Dedifferentiated amniotic fluid mesenchymal stem cell (primary cell): ENCODE data around the gene UGDH.

ENCODE experiments used
- DNase-seq: peaks from one replicate; pipeline ENCODE4 v3.0.0-alpha.2; 2016; ENCODE audit errors: extremely low spot score

UGDH gene

GRCh38 chr4:39452860-39453587 lies 74.2 kb downstream of the UGDH start:
- DNase-seq, result no peak

- DNase-seq, result no peak
Observed at GRCh38 chr4:39452153-39452859, 74.9 kb downstream of the UGDH start.

GRCh38 chr4:39451423-39452023 lies 75.7 kb downstream of the UGDH start:
- DNase-seq, result no peak

GRCh38 chr4:39450618-39451017 lies 76.6 kb downstream of the UGDH start:
- DNase-seq, result no peak
